ENCODE results near the gene TRMT1.
A peak's percentile ranks its signal among the peaks of the same experiment; 100 is the strongest.

The TRMT1 gene

DNA sequence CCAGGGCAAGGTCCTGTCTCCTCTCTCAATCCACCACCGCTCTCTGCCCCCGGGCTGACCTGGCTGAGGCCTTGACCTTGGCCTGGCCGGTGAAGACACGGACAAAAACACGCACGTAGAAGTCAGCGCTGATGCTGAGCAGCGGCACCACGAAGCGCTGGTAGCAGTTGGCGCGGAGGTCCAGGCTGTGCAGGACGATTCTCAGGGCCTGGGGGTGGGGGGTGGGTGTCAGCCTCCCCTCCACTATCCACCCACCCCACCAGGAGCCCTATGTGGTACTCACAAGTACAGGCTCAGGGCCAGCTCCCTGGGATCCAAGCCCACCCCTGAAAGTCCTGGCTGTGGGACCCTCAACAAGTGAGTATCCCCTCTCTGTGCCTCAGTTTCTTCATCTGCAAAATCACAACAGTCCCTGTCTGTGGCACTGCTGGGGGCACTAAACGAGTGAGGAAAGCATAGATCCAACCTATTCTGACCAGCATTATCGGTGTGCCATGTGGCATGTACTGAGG lies 6.4 kb downstream of the TRMT1 start:
- Histone ChIP-seq H3K4me3 (IDR thresholded peaks at IDR 0.05; ENCODE audit: insufficient read depth, low read depth, low read length) (no peak overlapping the region), H3K36me3 (ENCODE audit: insufficient read depth) (no peaks in the 10 kb centered on the region), H3K27ac (no peak overlapping the region), H3K4me1 (ENCODE audit: low read depth, poor library complexity, severe bottlenecking) (peaks cover 5% of the 10 kb centered on the region), H3K4me2 (no peak overlapping the region), H3K27me3 (ENCODE audit: insufficient read depth, low read depth) (no peaks in the 10 kb centered on the region), H4K20me1 (ENCODE audit: insufficient read depth) (no peaks in the 10 kb centered on the region), H2AFZ (ENCODE audit: low read depth) (no peak overlapping the region), H3K9ac (no peak overlapping the region), H3K79me2 (ENCODE audit: insufficient read depth, low read depth) (peaks cover under 1% of the 10 kb centered on the region; the same call in 1 of the 2 replicates)
- no peak for TF ChIP-seq CTCF (conservative IDR thresholded peaks at IDR 0.05; ENCODE audit: low read depth, low read length)

DNA sequence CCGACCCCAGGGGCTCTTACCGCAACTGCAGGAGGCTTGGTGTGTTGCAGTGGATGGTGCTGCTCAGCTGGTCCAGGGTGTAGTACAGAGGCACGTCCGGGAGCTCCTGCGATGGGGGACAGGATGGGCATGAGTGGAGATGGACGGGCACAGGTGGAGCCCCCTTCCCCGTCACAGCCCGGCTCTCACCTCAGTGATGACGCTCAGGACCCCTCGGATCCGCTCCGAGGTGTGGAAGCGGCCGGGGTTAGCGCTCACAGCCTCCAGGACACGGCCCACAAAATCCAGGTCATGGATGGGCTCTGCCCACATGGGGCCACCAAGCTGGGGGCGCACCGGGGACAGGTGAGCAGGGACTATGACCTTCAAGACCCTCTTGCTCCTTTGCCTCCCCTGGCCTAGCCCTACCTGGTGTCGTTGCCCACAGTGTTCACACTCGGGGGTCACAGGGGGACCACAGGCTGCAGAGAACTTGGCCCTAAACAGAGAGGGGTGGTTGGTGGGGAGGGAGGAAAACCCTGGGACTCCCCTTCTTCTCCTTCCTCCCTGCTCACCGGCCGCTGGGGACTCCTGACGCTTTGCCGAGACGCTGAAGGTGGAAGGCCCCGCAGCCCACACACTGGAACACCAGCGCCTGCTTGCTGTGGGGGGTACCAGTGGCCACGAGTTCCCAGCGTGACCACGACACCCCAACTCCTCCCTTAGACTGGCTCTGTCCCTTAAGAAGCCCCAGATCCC lies 7.0 kb downstream of the TRMT1 start:
- Histone ChIP-seq H3K27ac (no peak overlapping the region), H3K79me2 (ENCODE audit: insufficient read depth, low read depth) (no peaks in the 10 kb centered on the region; the same call in 1 of the 2 replicates), H3K4me2 (no peak overlapping the region), H3K9ac (no peak overlapping the region), H3K36me3 (ENCODE audit: insufficient read depth) (no peaks in the 10 kb centered on the region), H3K4me1 (ENCODE audit: low read depth, poor library complexity, severe bottlenecking) (peaks cover under 1% of the 10 kb centered on the region), H4K20me1 (ENCODE audit: insufficient read depth) (no peaks in the 10 kb centered on the region), H2AFZ (ENCODE audit: low read depth) (no peak overlapping the region), H3K27me3 (ENCODE audit: insufficient read depth, low read depth) (no peaks in the 10 kb centered on the region), H3K4me3 (IDR thresholded peaks at IDR 0.05; ENCODE audit: insufficient read depth, low read depth, low read length) (no peak overlapping the region)
- TF ChIP-seq CTCF (conservative IDR thresholded peaks at IDR 0.05; ENCODE audit: low read depth, low read length): no peak

DNA sequence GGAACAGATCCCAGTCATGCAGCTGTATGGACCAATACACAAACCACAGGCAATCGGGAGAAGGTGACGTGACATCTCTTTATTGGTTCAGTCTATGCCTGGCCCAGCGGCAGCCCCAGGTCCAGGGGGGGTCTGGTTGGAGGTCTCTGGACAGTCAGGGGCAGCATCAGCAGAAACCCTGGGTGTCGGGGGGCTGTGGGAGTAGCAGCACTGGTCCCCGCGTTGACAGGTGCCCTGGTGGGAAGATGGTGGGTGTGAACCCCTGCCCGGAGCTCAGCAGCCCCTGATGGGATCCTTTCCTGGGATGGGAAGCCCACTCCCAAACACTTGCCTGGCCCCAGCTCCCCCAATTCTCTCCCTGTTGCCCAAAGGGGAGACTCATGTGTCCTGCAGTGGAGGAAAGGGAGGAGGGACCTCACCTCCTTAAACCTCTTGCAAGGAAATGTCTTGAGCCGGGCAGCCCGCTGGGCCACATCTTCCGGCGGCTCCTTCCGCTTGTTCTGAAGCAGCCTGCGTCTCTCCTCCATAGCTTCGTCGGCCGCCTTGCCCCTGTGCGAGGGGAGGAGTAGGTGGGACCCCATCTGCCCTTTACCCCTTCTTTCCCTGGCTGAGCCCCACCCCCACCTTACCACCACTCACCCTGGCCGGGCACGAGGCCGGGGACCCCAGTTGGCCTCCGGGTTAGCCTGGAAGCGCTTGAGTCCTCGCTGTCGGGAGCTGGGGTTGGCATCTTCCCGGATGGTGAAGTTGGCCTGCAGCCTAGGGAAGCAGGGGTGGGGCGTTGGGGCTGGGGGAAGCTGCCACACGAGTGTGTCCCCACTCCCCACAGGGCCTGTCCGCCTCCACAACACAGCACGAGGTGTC lies 11.5 kb downstream of the TRMT1 start:
- no peaks in the 10 kb centered on the region for H3K79me2 ChIP-seq (ENCODE audit: insufficient read depth, low read depth)
- no peak overlapping the region for H3K4me3 ChIP-seq (IDR thresholded peaks at IDR 0.05; ENCODE audit: insufficient read depth, low read depth, low read length)
- peaks cover 3% of the 10 kb centered on the region; the same call in 1 of the 2 replicates for H3K27me3 ChIP-seq (ENCODE audit: insufficient read depth, low read depth)
- 0 out of 2 replicates have a peak overlapping the region, but pooled peaks have one; percentile 41 for H2AFZ ChIP-seq (ENCODE audit: low read depth)
- TF ChIP-seq CTCF (conservative IDR thresholded peaks at IDR 0.05; ENCODE audit: low read depth, low read length): no peak
- H3K4me2 ChIP-seq: no peak overlapping the region; the same call in 1 of the 2 replicates
- no peaks in the 10 kb centered on the region for H3K4me1 ChIP-seq (ENCODE audit: low read depth, poor library complexity, severe bottlenecking)
- no peak overlapping the region for H3K27ac ChIP-seq
- H4K20me1 ChIP-seq (ENCODE audit: insufficient read depth): no peaks in the 10 kb centered on the region
- no peaks in the 10 kb centered on the region for H3K36me3 ChIP-seq (ENCODE audit: insufficient read depth)
- no peak overlapping the region for H3K9ac ChIP-seq

DNA sequence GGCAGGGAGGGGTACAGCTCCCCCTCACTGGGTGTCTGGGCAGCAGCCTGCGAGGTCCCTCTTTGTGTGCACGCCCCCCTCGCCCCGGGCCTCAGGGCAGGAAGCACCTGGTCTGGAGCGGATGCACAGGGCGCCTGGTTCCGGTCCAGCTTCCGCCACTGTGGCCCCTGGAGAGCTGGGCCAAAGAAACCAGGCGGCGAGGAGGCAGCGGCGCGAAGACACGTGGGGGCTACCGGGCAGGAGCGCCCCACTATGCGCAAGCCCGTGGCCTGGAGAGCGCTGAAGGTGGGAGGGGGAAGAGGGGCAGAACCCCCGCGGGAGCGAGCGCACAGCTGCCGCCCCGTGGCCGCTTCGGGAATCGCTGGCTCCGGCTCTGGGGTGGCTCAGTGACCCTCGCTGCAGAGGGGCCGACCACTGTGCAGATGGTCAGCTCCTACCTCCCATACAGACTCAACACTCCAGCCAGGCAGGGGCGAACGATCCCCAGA lies 12.1 kb downstream of the TRMT1 start:
- Histone ChIP-seq H3K79me2 (ENCODE audit: insufficient read depth, low read depth) (no peaks in the 10 kb centered on the region), H3K4me3 (IDR thresholded peaks at IDR 0.05; ENCODE audit: insufficient read depth, low read depth, low read length) (no peak overlapping the region), H3K4me2 (peak overlapping the region; percentile 54; the same call in 1 of the 2 replicates), H4K20me1 (ENCODE audit: insufficient read depth) (no peaks in the 10 kb centered on the region), H3K4me1 (ENCODE audit: low read depth, poor library complexity, severe bottlenecking) (no peaks in the 10 kb centered on the region), H3K9ac (no peak overlapping the region), H3K27ac (no peak overlapping the region), H2AFZ (ENCODE audit: low read depth) (peak overlapping the region; percentile 41), H3K27me3 (ENCODE audit: insufficient read depth, low read depth) (peaks cover 8% of the 10 kb centered on the region; the same call in 1 of the 2 replicates), H3K36me3 (ENCODE audit: insufficient read depth) (no peaks in the 10 kb centered on the region)
- TF ChIP-seq CTCF (conservative IDR thresholded peaks at IDR 0.05; ENCODE audit: low read depth, low read length): peak; percentile 77

Data from KMS-11 (cell line).